Mucosa of rectum (tissue), 2 donors: Measurements from ENCODE around the gene EMILIN2.

ENCODE experiments used
- H3K27ac ChIP-seq, 2 donors: one replicate each; pipeline ENCODE4 v1.7.0; 2013; ENCODE audit warnings: inconsistent platforms in 2 of 2, low read depth in 2 of 2, low read length in 2 of 2
- H3K27me3 ChIP-seq, 2 donors: one replicate each; pipeline ENCODE4 v1.7.0; 2013; ENCODE audit warnings: low read length in 2 of 2; ENCODE audit not compliant: control insufficient read depth in 2 of 2, insufficient read depth in 2 of 2
- H3K36me3 ChIP-seq, 2 donors: one replicate each; pipeline ENCODE4 v1.7.0; 2013; ENCODE audit warnings: low read length in 2 of 2; ENCODE audit not compliant: control insufficient read depth in 2 of 2, insufficient read depth in 2 of 2
- H3K4me1 ChIP-seq, 2 donors: one replicate each; pipeline ENCODE4 v1.7.0; 2013; ENCODE audit warnings: low read length in 2 of 2, mild to moderate bottlenecking in 1 of 2; ENCODE audit not compliant: control insufficient read depth in 2 of 2, insufficient read depth in 2 of 2
- H3K4me3 ChIP-seq, 2 donors: one replicate each; pipeline ENCODE4 v1.7.0; 2013; ENCODE audit warnings: low read length in 2 of 2
- H3K9ac ChIP-seq, 2 donors: one replicate each; pipeline ENCODE4 v1.7.0; 2013; ENCODE audit warnings: low read length in 2 of 2, low read depth in 1 of 2, mild to moderate bottlenecking in 1 of 2
- H3K9me3 ChIP-seq, 2 donors: one replicate each; pipeline ENCODE4 v1.7.0; 2013; ENCODE audit warnings: low read length in 2 of 2; ENCODE audit not compliant: control insufficient read depth in 2 of 2
- donor health status: healthy.
- donor health status: Normal muscosa, but diverticular disease.

The EMILIN2 gene

GRCh38 chr18:2964361-2965010 lies 117.7 kb downstream of the EMILIN2 start:
- Histone ChIP-seq H3K9ac (no peak overlapping the region), H3K4me3 (no peak overlapping the region), H3K27ac (no peak overlapping the region), H3K27me3 (no peaks in the 10 kb centered on the region), H3K9me3 (no peaks in the 10 kb centered on the region), H3K4me1 (peaks cover 13 to 17% of the 10 kb centered on the region in 2 donors), H3K36me3 (no peaks in the 10 kb centered on the region)
